GM21723 (cell line): ENCODE data around the gene ZHX3.

Source experiments
- ATAC-seq: cut with Tn5 transposase; IDR thresholded peaks from one replicate; pipeline ENCODE4 v1.9.1; 2021; ENCODE audit warnings: mild to moderate bottlenecking, moderate library complexity; ENCODE audit not compliant: unreplicated experiment

ZHX3 gene

GRCh38 chr20:41304424-41305079 is 13.0 kb downstream of the ZHX3 start:
- ATAC-seq, result no peak

- ATAC-seq, result no peak
Measured at GRCh38 chr20:41304002-41304401, 13.5 kb downstream of the ZHX3 start.

- ATAC-seq, result no peak
Measured at GRCh38 chr20:41300886-41301285, 16.6 kb downstream of the ZHX3 start.

- no peak for ATAC-seq
Measured at GRCh38 chr20:41300383-41300782, 17.1 kb downstream of the ZHX3 start.

- no peak for ATAC-seq
Measured at GRCh38 chr20:41299899-41300298, 17.6 kb downstream of the ZHX3 start.

GRCh38 chr20:41293269-41294037 is 24.1 kb downstream of the ZHX3 start:
- ATAC-seq, result no peak

GRCh38 chr20:41290804-41291389 is 26.6 kb downstream of the ZHX3 start:
- ATAC-seq, result no peak

- no peak for ATAC-seq
Measured at GRCh38 chr20:41287327-41287726, 30.2 kb downstream of the ZHX3 start.

GRCh38 chr20:41286240-41286851 is 31.2 kb downstream of the ZHX3 start:
- no peak for ATAC-seq

GRCh38 chr20:41279546-41280225 is 37.8 kb downstream of the ZHX3 start:
- peak; percentile 68 for ATAC-seq

- ATAC-seq, result no peak
Measured at GRCh38 chr20:41278936-41279335, 38.6 kb downstream of the ZHX3 start.

- ATAC-seq, result no peak
Measured at GRCh38 chr20:41277049-41277448, 40.5 kb downstream of the ZHX3 start.

GRCh38 chr20:41276317-41276751 is 41.2 kb downstream of the ZHX3 start:
- no peak for ATAC-seq

- ATAC-seq, result no peak
Measured at GRCh38 chr20:41275301-41275731, 42.2 kb downstream of the ZHX3 start.

GRCh38 chr20:41274152-41274551 is 43.4 kb downstream of the ZHX3 start:
- ATAC-seq, result no peak

GRCh38 chr20:41273445-41273844 is 44.1 kb downstream of the ZHX3 start:
- ATAC-seq, result no peak

- no peak for ATAC-seq
Measured at GRCh38 chr20:41272339-41272738, 45.2 kb downstream of the ZHX3 start.

GRCh38 chr20:41268917-41269652 is 48.4 kb downstream of the ZHX3 start:
- ATAC-seq, result no peak

- ATAC-seq, result no peak
Measured at GRCh38 chr20:41268402-41268801, 49.1 kb downstream of the ZHX3 start.

GRCh38 chr20:41265938-41266337 is 51.6 kb downstream of the ZHX3 start:
- no peak for ATAC-seq
